OCI-LY7 (cell line): ENCODE data around the gene SERPIND1. TPM values are rescaled to one million over a fixed set of nuclear protein-coding genes. Genes with fewer than 3 reads are reported as not detected.

ENCODE experiments used
- Bru-seq: library from RNA; stranded (reverse); fragments of 400-500 nt; gene quantifications from one replicate; lab custom pipeline; 2021; lab: Mats Ljungman, UMichigan
- BruChase-seq, 2 experiments: library from RNA; stranded (reverse); fragments of 400-500 nt; gene quantifications; one replicate each; lab custom pipeline; 2021; lab: Mats Ljungman, UMichigan
- BruUV-seq: library from RNA; stranded (reverse); fragments of 400-500 nt; replicated peaks from 2 replicates; lab custom pipeline; 2021; lab: Mats Ljungman, UMichigan
- CTCF ChIA-PET: fragments of 300-600 bp; sonication (Branson Sonifier 250); formaldehyde crosslinking; loops from one replicate; lab custom pipeline; 2022; ENCODE audit warnings: antibody characterized with exemption; ENCODE audit not compliant: unreplicated experiment; lab: Charles Lee
- POLR2A ChIA-PET: fragments of 300-600 bp; sonication (Branson Sonifier 250); formaldehyde crosslinking; loops from one replicate; lab custom pipeline; 2022; ENCODE audit warnings: antibody characterized with exemption; lab: Charles Lee
- DNase-seq: peaks from one replicate; pipeline ENCODE4 v3.0.0-alpha.2; 2015; ENCODE audit warnings: low spot score
- H2AFZ ChIP-seq: fragments of 200-600 bp; sonication (generic), shearing (Covaris generic); 2 replicates; pipeline ENCODE4 v1.6.1; 2014; ENCODE audit warnings: mild to moderate bottlenecking, antibody characterized with exemption, low read length, moderate library complexity
- H3K27ac ChIP-seq: fragments of 200-600 bp; sonication (generic); 2 replicates; pipeline ENCODE4 v1.5.1; 2014; ENCODE audit warnings: mixed run types, low read depth, mild to moderate bottlenecking, moderate library complexity, low read length, inconsistent platforms; ENCODE audit not compliant: poor library complexity, severe bottlenecking
- H3K36me3 ChIP-seq: fragments of 200-600 bp; sonication (generic); 2 replicates; pipeline ENCODE4 v1.6.1; 2014; ENCODE audit warnings: mild to moderate bottlenecking, antibody characterized with exemption, low read length, moderate library complexity, mixed read lengths; ENCODE audit not compliant: insufficient read depth
- H3K4me1 ChIP-seq: fragments of 200-600 bp; sonication (generic); 2 replicates; pipeline ENCODE4 v1.5.1; 2014; ENCODE audit warnings: mild to moderate bottlenecking, low read length; ENCODE audit not compliant: insufficient read depth, poor library complexity, severe bottlenecking
- H3K4me2 ChIP-seq: fragments of 200-600 bp; sonication (generic); 2 replicates; pipeline ENCODE4 v1.6.1; 2014; ENCODE audit warnings: mild to moderate bottlenecking, low read length
- H3K4me3 ChIP-seq: fragments of 200-600 bp; sonication (generic); 2 replicates; pipeline ENCODE4 v1.5.1; 2014; ENCODE audit warnings: mild to moderate bottlenecking, low read depth, low read length; ENCODE audit not compliant: poor library complexity, severe bottlenecking
- H3K79me2 ChIP-seq: fragments of 200-600 bp; sonication (generic); 2 replicates; pipeline ENCODE4 v1.6.1; 2016; ENCODE audit warnings: low read depth, mild to moderate bottlenecking, low read length, moderate library complexity, mixed read lengths; ENCODE audit not compliant: insufficient read depth
- H3K9me2 ChIP-seq: fragments of 200-600 bp; sonication (generic); 2 replicates; pipeline ENCODE4 v1.6.1; 2016; ENCODE audit warnings: mild to moderate bottlenecking, low read length, mixed read lengths; ENCODE audit not compliant: insufficient read depth
- H3K9me3 ChIP-seq: fragments of 200-600 bp; sonication (generic); 2 replicates; pipeline ENCODE4 v1.6.1; 2014; ENCODE audit warnings: mild to moderate bottlenecking, mixed run types, low read length, mixed read lengths
- H4K20me1 ChIP-seq: fragments of 200-600 bp; sonication (generic); 2 replicates; pipeline ENCODE4 v1.6.1; 2014; ENCODE audit warnings: mild to moderate bottlenecking, antibody characterized with exemption, low read length, moderate library complexity, mixed read lengths; ENCODE audit not compliant: insufficient read depth
- EZH2phosphoT487 ChIP-seq: fragments of 200-600 bp; sonication (generic); IDR thresholded peaks from 2 replicates; pipeline ENCODE4 v1.6.1; 2018; ENCODE audit warnings: low read depth, borderline replicate concordance, mild to moderate bottlenecking, mixed run types, antibody characterized with exemption, low read length, moderate library complexity, mixed read lengths
- intact Hi-C: fragments of 100-400 bp; cut with micrococcal nuclease; formaldehyde crosslinking; loops from one replicate; pipeline ENCODE4 v1.10.0; 2022; ENCODE audit not compliant: unreplicated experiment
- long read RNA-seq: library from polyadenylated mRNA; stranded (forward); transcript quantifications from one replicate; pipeline ENCODE4 v2.0.0, GENCODE V29; 2022
- total RNA-seq, 2 experiments: library from RNA; depleted of rRNA in 1 of 2; stranded (reverse); fragments of >200 nt in 1 of 2; shearing (Covaris generic) in 1 of 2; gene quantifications; 2 replicates each; pipeline ENCODE4 v1.2.3, GENCODE V29; 2014 to 2022
- TF ChIP-seq, protein P1 (sequence below): fragments of 200-600 bp; sonication (generic); conservative IDR thresholded peaks from 2 replicates; pipeline ENCODE4 v1.5.1; 2014; ENCODE audit warnings: mild to moderate bottlenecking, antibody characterized with exemption, low read length, moderate library complexity, mixed read lengths

The SERPIND1 gene, protein sequence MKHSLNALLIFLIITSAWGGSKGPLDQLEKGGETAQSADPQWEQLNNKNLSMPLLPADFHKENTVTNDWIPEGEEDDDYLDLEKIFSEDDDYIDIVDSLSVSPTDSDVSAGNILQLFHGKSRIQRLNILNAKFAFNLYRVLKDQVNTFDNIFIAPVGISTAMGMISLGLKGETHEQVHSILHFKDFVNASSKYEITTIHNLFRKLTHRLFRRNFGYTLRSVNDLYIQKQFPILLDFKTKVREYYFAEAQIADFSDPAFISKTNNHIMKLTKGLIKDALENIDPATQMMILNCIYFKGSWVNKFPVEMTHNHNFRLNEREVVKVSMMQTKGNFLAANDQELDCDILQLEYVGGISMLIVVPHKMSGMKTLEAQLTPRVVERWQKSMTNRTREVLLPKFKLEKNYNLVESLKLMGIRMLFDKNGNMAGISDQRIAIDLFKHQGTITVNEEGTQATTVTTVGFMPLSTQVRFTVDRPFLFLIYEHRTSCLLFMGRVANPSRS
- total RNA-seq (2014; rRNA removed; shearing (Covaris generic)) (not detected in 2 replicates), total RNA-seq (2022) (not detected in 2 replicates), Bru-seq, nascent RNA (not detected), BruChase-seq, experiment 1, labeled RNA remaining after a 6-hour chase (percentile 1 among the genes with signal in this experiment), BruChase-seq, experiment 2, labeled RNA remaining after a 2-hour chase (not detected)
- long read RNA-seq, partial matches to known transcripts, result 0 of 1 reads
- long read RNA-seq, other reads (novel, unspliced or antisense), result 1 of 1 reads

DNA sequence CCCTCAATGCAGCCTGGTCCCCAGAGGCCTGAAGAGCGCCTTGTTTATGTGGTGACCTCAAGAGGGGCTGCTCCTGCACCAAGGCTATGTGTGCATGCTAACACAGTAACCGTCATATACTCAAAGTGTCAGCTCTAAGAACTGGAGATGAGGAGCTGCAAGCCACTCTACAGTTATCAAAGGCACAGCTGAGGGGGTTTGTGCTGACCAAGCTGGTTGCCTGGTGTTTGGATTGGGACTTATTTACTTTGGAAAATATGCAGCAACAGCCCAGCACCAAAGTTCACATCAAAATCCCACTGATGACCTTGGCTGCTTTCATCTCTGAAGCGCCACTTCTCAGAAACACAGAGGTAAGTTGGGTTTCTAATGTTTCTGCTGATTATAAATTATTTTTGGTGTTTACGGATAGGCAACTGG lies at the start of gene SERPIND1:
SERPIND1 (plus strand) TSS at position 321 of the 420 bp plus-strand sequence. CDS start 5,200 bp downstream, outside the sequence.
- peaks cover 6% of the 10 kb centered on the region for H3K4me1 ChIP-seq
- peaks cover 8% of the 10 kb centered on the region for H3K36me3 ChIP-seq
- no peaks in the 10 kb centered on the region for H4K20me1 ChIP-seq
- no peak for DNase-seq
- H2AFZ ChIP-seq, result no peak within 1 kb of the TSS
- no peak within 1 kb of the TSS for H3K27ac ChIP-seq
- POLR2A ChIA-PET, result no interaction called here
- no peaks in the 10 kb centered on the region for H3K79me2 ChIP-seq
- H3K4me3 ChIP-seq, result no peak within 1 kb of the TSS
- intact Hi-C loops, result no loop called here
- no peak for TF ChIP-seq EZH2phosphoT487
- TF ChIP-seq, protein P1, sequence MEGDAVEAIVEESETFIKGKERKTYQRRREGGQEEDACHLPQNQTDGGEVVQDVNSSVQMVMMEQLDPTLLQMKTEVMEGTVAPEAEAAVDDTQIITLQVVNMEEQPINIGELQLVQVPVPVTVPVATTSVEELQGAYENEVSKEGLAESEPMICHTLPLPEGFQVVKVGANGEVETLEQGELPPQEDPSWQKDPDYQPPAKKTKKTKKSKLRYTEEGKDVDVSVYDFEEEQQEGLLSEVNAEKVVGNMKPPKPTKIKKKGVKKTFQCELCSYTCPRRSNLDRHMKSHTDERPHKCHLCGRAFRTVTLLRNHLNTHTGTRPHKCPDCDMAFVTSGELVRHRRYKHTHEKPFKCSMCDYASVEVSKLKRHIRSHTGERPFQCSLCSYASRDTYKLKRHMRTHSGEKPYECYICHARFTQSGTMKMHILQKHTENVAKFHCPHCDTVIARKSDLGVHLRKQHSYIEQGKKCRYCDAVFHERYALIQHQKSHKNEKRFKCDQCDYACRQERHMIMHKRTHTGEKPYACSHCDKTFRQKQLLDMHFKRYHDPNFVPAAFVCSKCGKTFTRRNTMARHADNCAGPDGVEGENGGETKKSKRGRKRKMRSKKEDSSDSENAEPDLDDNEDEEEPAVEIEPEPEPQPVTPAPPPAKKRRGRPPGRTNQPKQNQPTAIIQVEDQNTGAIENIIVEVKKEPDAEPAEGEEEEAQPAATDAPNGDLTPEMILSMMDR, result no peak
- no peak within 1 kb of the TSS for H3K4me2 ChIP-seq
- H3K9me3 ChIP-seq, result no peaks in the 10 kb centered on the region
- CTCF ChIA-PET, result interaction anchor here (0.7 kb wide), 1 partner anchor 10 kb away, joined by 5 read pairs; no protein-coding TSS in a partner anchor
- no peaks in the 10 kb centered on the region for H3K9me2 ChIP-seq
- BruUV-seq, result no TSS peak

DNA sequence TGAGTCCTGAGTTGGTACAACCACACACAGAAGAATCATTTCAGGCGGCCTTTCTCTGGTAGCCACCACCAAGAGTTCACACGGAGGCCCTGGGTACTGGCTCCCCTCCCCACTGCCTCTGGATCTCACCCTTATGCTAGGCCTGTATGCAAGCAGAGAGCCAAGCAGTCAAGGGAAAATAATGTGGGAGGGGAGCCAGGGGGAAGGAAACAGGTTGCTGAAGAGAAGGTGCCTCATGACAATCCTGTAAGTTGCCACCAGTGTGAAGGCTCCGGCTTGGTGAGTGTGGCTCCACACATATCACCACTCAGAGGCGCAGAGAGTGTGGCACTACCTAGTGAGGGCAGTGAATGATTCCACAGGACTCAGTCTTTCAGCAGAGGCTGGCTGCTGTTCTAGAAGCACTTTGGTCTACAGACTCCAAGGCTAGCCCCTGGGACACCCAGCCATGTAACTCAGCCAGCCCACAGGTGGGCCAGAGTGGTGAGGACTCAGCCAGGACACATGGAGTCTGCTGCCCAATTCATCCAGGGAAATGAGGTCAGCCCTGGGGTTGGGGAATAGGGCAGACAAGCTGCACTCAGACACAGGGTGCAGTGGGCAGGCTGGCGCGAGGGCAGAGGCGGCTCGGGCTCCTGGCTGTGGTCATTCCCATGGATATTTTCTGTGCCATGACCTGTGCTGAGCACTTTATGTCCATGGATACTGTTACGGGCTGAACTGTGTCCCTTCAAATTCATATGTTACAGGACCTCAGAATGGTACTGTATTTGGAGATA lies 49.0 kb upstream of the SERPIND1 start:
- no peaks in the 10 kb centered on the region for H3K9me2 ChIP-seq
- CTCF ChIA-PET, result no interaction called here
- POLR2A ChIA-PET, result no interaction called here
- DNase-seq, result no peak
- intact Hi-C loops, result no loop called here
- H3K27ac ChIP-seq, result no peak overlapping the region
- no peaks in the 10 kb centered on the region for H4K20me1 ChIP-seq
- H2AFZ ChIP-seq, result no peak overlapping the region
- no peak for TF ChIP-seq EZH2phosphoT487
- TF ChIP-seq, protein P1, result no peak
- H3K9me3 ChIP-seq, result no peaks in the 10 kb centered on the region
- no peak overlapping the region for H3K4me2 ChIP-seq
- H3K4me1 ChIP-seq, result no peaks in the 10 kb centered on the region
- no TSS peak for BruUV-seq
- H3K4me3 ChIP-seq, result no peak overlapping the region
- H3K79me2 ChIP-seq, result no peaks in the 10 kb centered on the region
- peaks cover 26% of the 10 kb centered on the region; the same call in 1 of the 2 replicates for H3K36me3 ChIP-seq
